SK-N-SH treated with all-trans-retinoic acid at 6 μM for 48 hours (cell line): Measurements from ENCODE around the gene MDH1B.

ENCODE experiments used
- ATAC-seq: fragments of 200-7000 bp; cut with Tn5 transposase; 3 replicates; pipeline ENCODE4 v1.9.1; 2020; ENCODE audit warnings: mild to moderate bottlenecking, moderate library complexity
- ARNTL ChIP-seq: fragments of 450-650 bp; formaldehyde crosslinking; IDR thresholded peaks from 2 replicates; pipeline ENCODE4 v1.5.0; 2020; ENCODE audit warnings: low read depth, mild to moderate bottlenecking, moderate library complexity, borderline replicate concordance
- BACH2 ChIP-seq: fragments of 250-450 bp; sonication (Bioruptor Pico); IDR thresholded peaks from 2 replicates; pipeline ENCODE4 v1.9.0; 2021; ENCODE audit warnings: mild to moderate bottlenecking, borderline replicate concordance
- CREB5 ChIP-seq: fragments of 250-450 bp; sonication (Bioruptor Pico); IDR thresholded peaks from 2 replicates; pipeline ENCODE4 v1.5.1; 2020; ENCODE audit warnings: low read depth, mild to moderate bottlenecking, moderate library complexity
- CSDC2 ChIP-seq: fragments of 250-450 bp; sonication (Bioruptor Pico); IDR thresholded peaks from 2 replicates; pipeline ENCODE4 v1.5.0; 2020; ENCODE audit warnings: mild to moderate bottlenecking, moderate library complexity
- CSRNP3 ChIP-seq: fragments of 250-450 bp; sonication (Bioruptor Pico); IDR thresholded peaks from 2 replicates; pipeline ENCODE4 v1.5.1; 2021; ENCODE audit warnings: mild to moderate bottlenecking, moderate library complexity
- ESRRG ChIP-seq: fragments of 250-450 bp; sonication (Bioruptor Pico); IDR thresholded peaks from 2 replicates; pipeline ENCODE4 v1.6.1; 2021; ENCODE audit warnings: mild to moderate bottlenecking
- ISL1 ChIP-seq: fragments of 250-450 bp; sonication (Bioruptor Pico); IDR thresholded peaks from 2 replicates; pipeline ENCODE4 v2.1.2; 2022; ENCODE audit warnings: mild to moderate bottlenecking, moderate library complexity
- OSR1 ChIP-seq: fragments of 250-450 bp; sonication (Bioruptor Pico); IDR thresholded peaks from 2 replicates; pipeline ENCODE4 v1.8.0; 2022; ENCODE audit warnings: moderate library complexity, mild to moderate bottlenecking, inconsistent platforms
- PATZ1 ChIP-seq: fragments of 250-450 bp; sonication (Bioruptor Pico); IDR thresholded peaks from 2 replicates; pipeline ENCODE4 v1.8.0; 2020; ENCODE audit warnings: mild to moderate bottlenecking, moderate library complexity, borderline replicate concordance
- POU6F1 ChIP-seq: fragments of 250-450 bp; sonication (Bioruptor Pico); IDR thresholded peaks from 2 replicates; pipeline ENCODE4 v1.8.0; 2021; ENCODE audit warnings: low read depth, mild to moderate bottlenecking, moderate library complexity, borderline replicate concordance
- PPARA ChIP-seq: fragments of 250-450 bp; sonication (Bioruptor Pico); IDR thresholded peaks from 2 replicates; pipeline ENCODE4 v1.5.0; 2020; ENCODE audit warnings: mild to moderate bottlenecking, borderline replicate concordance
- RARB ChIP-seq: fragments of 250-450 bp; sonication (Bioruptor Pico); IDR thresholded peaks from 2 replicates; pipeline ENCODE4 v1.8.0; 2021; ENCODE audit warnings: mild to moderate bottlenecking, moderate library complexity
- SNAI2 ChIP-seq: fragments of 250-450 bp; sonication (Bioruptor Pico); IDR thresholded peaks from 2 replicates; pipeline ENCODE4 v1.5.0; 2020; ENCODE audit warnings: mild to moderate bottlenecking, moderate library complexity
- TCF4 ChIP-seq: fragments of 250-450 bp; sonication (Bioruptor Pico); IDR thresholded peaks from 2 replicates; pipeline ENCODE4 v1.8.0; 2021; ENCODE audit warnings: mild to moderate bottlenecking, moderate library complexity, borderline replicate concordance
- TOX ChIP-seq: fragments of 250-450 bp; sonication (Bioruptor Pico); IDR thresholded peaks from 2 replicates; pipeline ENCODE4 v1.8.0; 2021; ENCODE audit warnings: mild to moderate bottlenecking, moderate library complexity, borderline replicate concordance
- TSHZ2 ChIP-seq: fragments of 250-450 bp; sonication (Bioruptor Pico); IDR thresholded peaks from 2 replicates; pipeline ENCODE4 v1.5.0; 2020; ENCODE audit warnings: mild to moderate bottlenecking, moderate library complexity
- ZC3H10 ChIP-seq: fragments of 250-450 bp; sonication (Bioruptor Pico); IDR thresholded peaks from 2 replicates; pipeline ENCODE4 v1.5.1; 2021; ENCODE audit warnings: mild to moderate bottlenecking, moderate library complexity
- ZFP3 ChIP-seq: fragments of 250-450 bp; sonication (Bioruptor Pico); IDR thresholded peaks from 2 replicates; pipeline ENCODE4 v1.5.0; 2020; ENCODE audit warnings: mild to moderate bottlenecking, moderate library complexity
- ZFP30 ChIP-seq: fragments of 450-650 bp; formaldehyde crosslinking; IDR thresholded peaks from 2 replicates; pipeline ENCODE4 v1.5.0; 2022; ENCODE audit warnings: mild to moderate bottlenecking, moderate library complexity
- ZNF565 ChIP-seq: fragments of 450-650 bp; formaldehyde crosslinking; conservative IDR thresholded peaks from 2 replicates; pipeline ENCODE4 v1.5.0; 2020; ENCODE audit warnings: low read depth, mild to moderate bottlenecking, moderate library complexity
- ZNF70 ChIP-seq: fragments of 450-650 bp; formaldehyde crosslinking; IDR thresholded peaks from 2 replicates; pipeline ENCODE4 v1.5.0; 2020; ENCODE audit warnings: mild to moderate bottlenecking, moderate library complexity
- ZNF8 ChIP-seq: fragments of 450-650 bp; formaldehyde crosslinking; IDR thresholded peaks from 2 replicates; pipeline ENCODE4 v1.5.0; 2020; ENCODE audit warnings: mild to moderate bottlenecking, moderate library complexity

The MDH1B gene

GRCh38 chr2:206740800-206741199 lies 24.3 kb downstream of the MDH1B start:
- ATAC-seq: no peak
- TF ChIP-seq ISL1 (no peak), CSDC2 (CRISPR knock-in tag) (no peak), PATZ1 (no peak), ZNF8 (CRISPR knock-in tag) (no peak), PPARA (no peak), ZNF70 (CRISPR knock-in tag) (no peak), CSRNP3 (CRISPR knock-in tag) (no peak), CREB5 (CRISPR knock-in tag) (no peak), ZC3H10 (CRISPR knock-in tag) (no peak), BACH2 (no peak), TCF4 (CRISPR knock-in tag) (no peak), TOX (no peak)

GRCh38 chr2:206739271-206739670 lies 25.9 kb downstream of the MDH1B start:
- TF ChIP-seq POU6F1: no peak
- TF ChIP-seq ZNF70 (CRISPR knock-in tag): no peak
- TF ChIP-seq ESRRG (CRISPR knock-in tag): no peak
- no peak for TF ChIP-seq ZNF8 (CRISPR knock-in tag)
- no peak for TF ChIP-seq ZFP30 (CRISPR knock-in tag)
- no peak for TF ChIP-seq OSR1 (CRISPR knock-in tag)
- TF ChIP-seq RARB (CRISPR knock-in tag): no peak
- TF ChIP-seq ZNF565 (CRISPR knock-in tag): no peak
- no peak for TF ChIP-seq ZC3H10 (CRISPR knock-in tag)
- no peak for TF ChIP-seq ZFP3
- no peak for TF ChIP-seq CSRNP3 (CRISPR knock-in tag)
- no peak for TF ChIP-seq SNAI2 (CRISPR knock-in tag)
- TF ChIP-seq PPARA: no peak
- no peak for ATAC-seq

- TF ChIP-seq CREB5 (CRISPR knock-in tag) (no peak), ZNF70 (CRISPR knock-in tag) (no peak), TOX (no peak), CSRNP3 (CRISPR knock-in tag) (no peak), ZC3H10 (CRISPR knock-in tag) (no peak), ARNTL (CRISPR knock-in tag) (no peak), TCF4 (CRISPR knock-in tag) (no peak), CSDC2 (CRISPR knock-in tag) (no peak), TSHZ2 (CRISPR knock-in tag) (no peak), PATZ1 (no peak), BACH2 (no peak), ZNF8 (CRISPR knock-in tag) (no peak), ZFP30 (CRISPR knock-in tag) (no peak), ZFP3 (no peak)
- no peak for ATAC-seq
Observed at GRCh38 chr2:206736935-206737334, 28.2 kb downstream of the MDH1B start.
